ENCODE data around the gene SETD5. TPM values are rescaled to one million over a fixed set of nuclear protein-coding genes. Genes with fewer than 3 reads are reported as not detected.

The SETD5 gene
- total and polyA plus RNA-seq, 2 donors (not counting 3 experiments of a cell fraction or from before 2014, with no cell fraction given): 48.2 to 149 TPM

- H3K27me3 ChIP-seq (ENCODE audit: control insufficient read depth in 2 of 2, insufficient read depth in 2 of 2, low read length in 2 of 2): no peaks in the 10 kb centered on the region
- H3K9me1 ChIP-seq (replicated peaks; ENCODE audit: control insufficient read depth, extremely low read depth, insufficient read depth, low read length): no peaks in the 10 kb centered on the region
- H3K4me2 ChIP-seq (ENCODE audit: insufficient read depth, low read length): no peak overlapping the region
- H3K79me2 ChIP-seq (ENCODE audit: control insufficient read depth, insufficient read depth, low read length): peaks cover 99% of the 10 kb centered on the region
- FAIRE-seq (no peak), DNase-seq (ENCODE audit: low read depth, low spot score) (no peak)
- H3K9me3 ChIP-seq (replicated peaks; ENCODE audit: control insufficient read depth, insufficient read depth, low read length): no peaks in the 10 kb centered on the region
- no TSS peak for BruUV-seq (replicated peaks)
- H3K4me1 ChIP-seq (ENCODE audit: control insufficient read depth, extremely low read depth, insufficient read depth, low read length): peaks cover 6% of the 10 kb centered on the region
- H3K27ac ChIP-seq (ENCODE audit: insufficient read depth, low read depth, low read length): no peak overlapping the region
- no peak overlapping the region for H3K4me3 ChIP-seq (replicated peaks in 1 of 3; ENCODE audit: insufficient read depth in 1 of 3, low read depth in 1 of 3, low read length in 3 of 3)
- peaks cover 35% of the 10 kb centered on the region for H4K20me1 ChIP-seq (replicated peaks; ENCODE audit: control insufficient read depth, extremely low read depth, insufficient read depth, low read length)
- peaks cover 0 to 2% of the 10 kb centered on the region in 2 experiments for H3K36me3 ChIP-seq (ENCODE audit: control insufficient read depth in 2 of 2, extremely low read depth in 1 of 2, insufficient read depth in 2 of 2, low read length in 2 of 2)
- H2AFZ ChIP-seq (ENCODE audit: low read depth, low read length): no peak overlapping the region
- TF ChIP-seq MAX (IDR thresholded peaks at IDR 0.05; ENCODE audit: insufficient read depth, insufficient read length) (no peak), EZH2 (IDR thresholded peaks at IDR 0.05; ENCODE audit: borderline replicate concordance, low read depth, low read length, severe bottlenecking) (no peak), GATA2 (IDR thresholded peaks at IDR 0.05; ENCODE audit: insufficient read depth, insufficient read length, low read depth, low read length) (no peak), POLR2AphosphoS5 (IDR thresholded peaks at IDR 0.05; ENCODE audit: insufficient read depth, low read depth, low read length) (no peak), MYC (IDR thresholded peaks at IDR 0.05; ENCODE audit: low read depth, low read length) (no peak), JUN (IDR thresholded peaks at IDR 0.05; ENCODE audit: borderline replicate concordance, insufficient read depth, insufficient read length, low read depth) (no peak)
- intact Hi-C loops (cut with micrococcal nuclease) (no loop called here), dilution Hi-C loops (cut with MboI; ENCODE audit: extremely low pct_ligation_motif_present, low sequenced_read_pairs) (no loop called here)
- ChIA-PET POLR2A (no interaction called here), CTCF (no interaction called here)
- no peak overlapping the region for H3K9ac ChIP-seq (replicated peaks; ENCODE audit: extremely low read depth, insufficient read depth, low read length)
Measured at GRCh38 chr3:9414826-9415225, 17.4 kb downstream of the SETD5 start.

GRCh38 chr3:9415485-9416138 lies 18.2 kb downstream of the SETD5 start:
- DNase-seq (ENCODE audit: low read depth, low spot score): no peak
- no TSS peak for BruUV-seq (replicated peaks)
- no peaks in the 10 kb centered on the region for H3K27me3 ChIP-seq (ENCODE audit: control insufficient read depth in 2 of 2, insufficient read depth in 2 of 2, low read length in 2 of 2)
- H4K20me1 ChIP-seq (replicated peaks; ENCODE audit: control insufficient read depth, extremely low read depth, insufficient read depth, low read length): peaks cover 31% of the 10 kb centered on the region
- H3K4me3 ChIP-seq (replicated peaks in 1 of 3; ENCODE audit: insufficient read depth in 1 of 3, low read depth in 1 of 3, low read length in 3 of 3): no peak overlapping the region
- no peak for FAIRE-seq
- H3K36me3 ChIP-seq (ENCODE audit: control insufficient read depth in 2 of 2, extremely low read depth in 1 of 2, insufficient read depth in 2 of 2, low read length in 2 of 2): peaks cover 0 to 2% of the 10 kb centered on the region in 2 experiments
- H3K9me1 ChIP-seq (replicated peaks; ENCODE audit: control insufficient read depth, extremely low read depth, insufficient read depth, low read length): no peaks in the 10 kb centered on the region
- intact Hi-C loops (cut with micrococcal nuclease) (no loop called here), dilution Hi-C loops (cut with MboI; ENCODE audit: extremely low pct_ligation_motif_present, low sequenced_read_pairs) (no loop called here)
- no peak overlapping the region for H3K27ac ChIP-seq (ENCODE audit: insufficient read depth, low read depth, low read length)
- H3K4me1 ChIP-seq (ENCODE audit: control insufficient read depth, extremely low read depth, insufficient read depth, low read length): peaks cover 14% of the 10 kb centered on the region
- TF ChIP-seq MYC (IDR thresholded peaks at IDR 0.05; ENCODE audit: low read depth, low read length) (no peak), JUN (IDR thresholded peaks at IDR 0.05; ENCODE audit: borderline replicate concordance, insufficient read depth, insufficient read length, low read depth) (no peak), FOS (IDR thresholded peaks at IDR 0.05; ENCODE audit: borderline replicate concordance, insufficient read depth, low read length) (no peak), POLR2A (IDR thresholded peaks at IDR 0.05; ENCODE audit: low read depth, low read length) (no peak), MAX (IDR thresholded peaks at IDR 0.05; ENCODE audit: insufficient read depth, insufficient read length) (no peak), EZH2 (IDR thresholded peaks at IDR 0.05; ENCODE audit: borderline replicate concordance, low read depth, low read length, severe bottlenecking) (no peak), POLR2AphosphoS5 (IDR thresholded peaks at IDR 0.05; ENCODE audit: insufficient read depth, low read depth, low read length) (no peak), CTCF (IDR thresholded peaks at IDR 0.05; ENCODE audit: extremely low read depth in 1 of 2, insufficient read depth in 1 of 2, low read depth in 1 of 2, low read length in 2 of 2) (no peak), GATA2 (IDR thresholded peaks at IDR 0.05; ENCODE audit: insufficient read depth, insufficient read length, low read depth, low read length) (no peak)
- no peaks in the 10 kb centered on the region for H3K9me3 ChIP-seq (replicated peaks; ENCODE audit: control insufficient read depth, insufficient read depth, low read length)
- peaks cover 98% of the 10 kb centered on the region for H3K79me2 ChIP-seq (ENCODE audit: control insufficient read depth, insufficient read depth, low read length)
- H3K4me2 ChIP-seq (ENCODE audit: insufficient read depth, low read length): no peak overlapping the region
- ChIA-PET POLR2A (no interaction called here), CTCF (interaction anchor here (1.2 to 1.9 kb wide), 2 partner anchors 11 to 16 kb away, joined by 6 to 7 read pairs; no protein-coding TSS in a partner anchor)
- no peak overlapping the region for H3K9ac ChIP-seq (replicated peaks; ENCODE audit: extremely low read depth, insufficient read depth, low read length)
- no peak overlapping the region for H2AFZ ChIP-seq (ENCODE audit: low read depth, low read length)

Data from endothelial cell of umbilical vein (primary cell).